H1 (cell line): ENCODE results near the gene EXD3. TPM values are rescaled to one million over a fixed set of nuclear protein-coding genes. Genes with fewer than 3 reads are reported as not detected.

Experiments
- CBX8 ChIP-seq: fragments of 300-800, 300-1000 bp; sonication (generic); IDR thresholded peaks from 2 replicates; pipeline ENCODE4 v1.7.1; 2016; ENCODE audit warnings: low read depth, low read length, borderline replicate concordance
- CHD1 ChIP-seq: IDR thresholded peaks from 2 replicates; pipeline ENCODE4 v1.6.1; 2012; ENCODE audit warnings: low read depth, low read length, improper control_type of control experiment
- EGR1 ChIP-seq: IDR thresholded peaks from 2 replicates; pipeline ENCODE4 v1.6.1; 2011; ENCODE audit warnings: low read depth, low read length, borderline replicate concordance
- GTF2F1 ChIP-seq: IDR thresholded peaks from 2 replicates; pipeline ENCODE4 v1.6.1; 2012; ENCODE audit warnings: low read depth, low read length, improper control_type of control experiment, borderline replicate concordance
- MAFK ChIP-seq: IDR thresholded peaks from 2 replicates; pipeline ENCODE4 v1.6.1; 2012; ENCODE audit warnings: low read depth, mild to moderate bottlenecking, improper control_type of control experiment, low read length
- SAP30 ChIP-seq: fragments of 300-600 bp; sonication (generic); IDR thresholded peaks from 2 replicates; pipeline ENCODE4 v1.7.1; 2012; ENCODE audit warnings: low read length, moderate library complexity, mild to moderate bottlenecking, inconsistent platforms; ENCODE audit not compliant: insufficient read depth, insufficient replicate concordance
- SP1 ChIP-seq: IDR thresholded peaks from 2 replicates; pipeline ENCODE4 v1.6.1; 2011; ENCODE audit warnings: low read depth, low read length
- SUZ12 ChIP-seq: fragments of 200-600 bp; sonication (generic); IDR thresholded peaks from 2 replicates; pipeline ENCODE4 v1.6.1; 2012; ENCODE audit warnings: mild to moderate bottlenecking, inconsistent platforms, low read length, moderate library complexity, mixed read lengths
- TAF1 ChIP-seq: IDR thresholded peaks from 2 replicates; pipeline ENCODE4 v1.6.1; 2011; ENCODE audit warnings: mild to moderate bottlenecking, low read depth, low read length
- TCF12 ChIP-seq: IDR thresholded peaks from 2 replicates; pipeline ENCODE4 v1.6.1; 2011; ENCODE audit warnings: low read depth, mild to moderate bottlenecking, low read length
- polyA plus RNA-seq, 7 experiments: library from polyadenylated mRNA; depleted of rRNA in 3 of 7; stranded (reverse) in 5 of 7; unstranded in 2 of 7; fragments of >200 nt in 5 of 7; fragments of 200-250 nt in 2 of 7; gene quantifications; 1 replicate in 5 of 7; 2 replicates in 1 of 7; 4 replicates in 1 of 7; pipeline versions ENCODE4 v1.2.1 to v1.2.3, GENCODE V29; 2011 to 2013; ENCODE audit warnings: missing spikeins in 2 of 7, mixed read lengths in 2 of 7
- total RNA-seq: library from RNA; stranded (reverse); fragmentation: NEBNext Ultra II Directional; extraction: Animal tissue kit (Norgen Biotek cat#: 25700); gene quantifications from 2 replicates; pipeline ENCODE4 v1.2.1, GENCODE V29; 2021

EXD3 gene
- total and polyA plus RNA-seq, 2 of the 8 experiments (the other 6 are each of a cell fraction or from before 2014, with no cell fraction given): 7.2 to 9.4 TPM

DNA sequence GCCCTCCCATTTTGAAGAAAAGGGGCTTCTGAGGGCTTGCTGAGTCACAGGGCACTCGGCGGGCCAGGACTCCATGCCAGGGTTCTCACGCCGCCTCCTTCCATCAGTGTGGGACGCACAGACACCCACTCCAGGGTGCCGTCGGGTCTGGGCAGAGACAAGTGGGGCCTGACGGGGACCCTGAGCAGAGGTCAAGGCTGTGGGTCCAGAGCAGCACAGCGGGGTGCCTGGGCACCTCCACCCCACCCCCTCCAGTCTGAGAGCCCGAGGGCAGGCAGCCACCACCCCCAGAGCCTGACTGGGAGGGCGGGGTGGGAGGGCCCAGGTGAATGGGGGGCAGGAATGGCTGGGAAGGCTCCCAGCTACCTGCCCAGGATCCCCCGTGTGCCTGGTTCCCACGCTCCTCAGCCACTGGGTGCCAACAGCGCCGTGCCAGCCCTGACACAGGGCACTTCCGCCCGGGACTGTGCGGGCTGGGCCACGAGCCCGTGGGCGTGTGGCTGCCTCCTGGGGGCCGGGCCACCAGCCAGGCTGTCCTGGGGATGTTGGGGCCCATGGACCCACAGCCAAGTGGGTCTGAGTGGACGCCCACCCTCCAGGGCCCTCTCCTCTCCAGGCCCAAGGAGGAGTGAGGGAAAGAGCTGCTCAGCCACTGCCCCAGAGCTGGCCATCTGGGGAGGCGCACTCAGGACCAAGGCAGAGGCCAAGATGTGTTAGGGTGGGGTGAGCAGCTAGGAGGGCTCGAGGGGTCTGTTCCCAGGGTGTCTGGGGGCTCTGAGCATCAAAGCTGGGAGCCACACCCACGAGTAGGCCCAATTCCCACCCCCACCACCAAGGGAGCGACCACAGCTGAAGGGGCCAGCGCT is 110.7 kb downstream of the EXD3 start (continued):
- no peak for TF ChIP-seq EGR1
- no peak for TF ChIP-seq TCF12
- no peak for TF ChIP-seq GTF2F1
- no peak for TF ChIP-seq CHD1
- no peak for TF ChIP-seq SUZ12
- TF ChIP-seq SAP30: no peak
- TF ChIP-seq CBX8: no peak
- TF ChIP-seq TAF1: no peak
- no peak for TF ChIP-seq MAFK
- TF ChIP-seq SP1: no peak
